ENCODE data around the gene FAM149A.

DNA sequence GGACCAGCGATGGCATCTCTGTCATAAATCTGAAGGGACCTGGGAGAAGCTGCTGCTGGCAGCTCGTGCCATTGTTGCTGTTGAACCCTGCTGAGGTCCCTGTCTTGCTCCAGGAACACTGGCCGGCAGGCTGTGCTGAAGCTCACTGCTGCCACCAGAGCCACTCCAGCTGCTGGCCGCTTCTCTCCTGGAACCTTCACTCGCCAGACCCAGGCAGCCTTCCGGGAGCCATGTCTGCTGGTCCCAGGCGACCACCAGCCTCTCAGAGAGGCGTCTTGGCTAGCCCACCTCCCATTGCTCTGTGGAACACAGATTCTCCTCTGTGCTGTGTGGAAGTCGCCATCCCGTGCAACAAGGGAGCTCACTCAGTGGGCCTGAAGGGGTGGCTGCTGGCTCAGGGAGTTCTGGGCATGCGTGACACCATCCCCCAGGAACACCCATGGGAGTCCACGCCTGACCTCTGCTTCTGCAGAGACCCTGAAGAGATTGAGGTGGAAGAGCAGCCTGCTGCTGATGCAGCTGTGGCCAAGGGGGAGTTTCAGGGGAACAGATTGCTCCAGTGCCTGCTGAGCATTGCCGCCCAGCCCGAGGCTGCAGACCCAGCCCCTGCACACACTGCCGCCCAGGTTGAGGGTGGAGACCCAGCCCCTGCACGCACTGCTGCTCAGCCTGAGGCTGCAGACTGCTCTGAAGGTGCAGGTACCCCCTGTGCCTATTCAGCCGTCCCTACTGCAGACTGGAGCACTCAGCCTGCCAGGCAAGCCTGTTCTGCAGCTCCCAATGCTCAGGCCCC lies 53.7 kb downstream of the FAM149A start:
- TF ChIP-seq EZH2 (IDR thresholded peaks at IDR 0.05) (no peak), SIN3A (IDR thresholded peaks at IDR 0.05; ENCODE audit: low read depth) (no peak), POLR2A (IDR thresholded peaks at IDR 0.05; ENCODE audit: borderline replicate concordance, extremely low read depth, insufficient read depth, insufficient read length) (no peak), RAD21 (IDR thresholded peaks at IDR 0.05; ENCODE audit: low read depth) (no peak), EZH2phosphoT487 (IDR thresholded peaks at IDR 0.05; ENCODE audit: borderline replicate concordance) (no peak), EGR1 (IDR thresholded peaks at IDR 0.05; ENCODE audit: low read depth) (no peak), YY1 (IDR thresholded peaks at IDR 0.05; ENCODE audit: extremely low read depth, insufficient replicate concordance, low read depth, low read length) (no peak), ELF1 (IDR thresholded peaks at IDR 0.05; ENCODE audit: borderline replicate concordance, low read depth) (no peak)
- TF ChIP-seq, protein P1, sequence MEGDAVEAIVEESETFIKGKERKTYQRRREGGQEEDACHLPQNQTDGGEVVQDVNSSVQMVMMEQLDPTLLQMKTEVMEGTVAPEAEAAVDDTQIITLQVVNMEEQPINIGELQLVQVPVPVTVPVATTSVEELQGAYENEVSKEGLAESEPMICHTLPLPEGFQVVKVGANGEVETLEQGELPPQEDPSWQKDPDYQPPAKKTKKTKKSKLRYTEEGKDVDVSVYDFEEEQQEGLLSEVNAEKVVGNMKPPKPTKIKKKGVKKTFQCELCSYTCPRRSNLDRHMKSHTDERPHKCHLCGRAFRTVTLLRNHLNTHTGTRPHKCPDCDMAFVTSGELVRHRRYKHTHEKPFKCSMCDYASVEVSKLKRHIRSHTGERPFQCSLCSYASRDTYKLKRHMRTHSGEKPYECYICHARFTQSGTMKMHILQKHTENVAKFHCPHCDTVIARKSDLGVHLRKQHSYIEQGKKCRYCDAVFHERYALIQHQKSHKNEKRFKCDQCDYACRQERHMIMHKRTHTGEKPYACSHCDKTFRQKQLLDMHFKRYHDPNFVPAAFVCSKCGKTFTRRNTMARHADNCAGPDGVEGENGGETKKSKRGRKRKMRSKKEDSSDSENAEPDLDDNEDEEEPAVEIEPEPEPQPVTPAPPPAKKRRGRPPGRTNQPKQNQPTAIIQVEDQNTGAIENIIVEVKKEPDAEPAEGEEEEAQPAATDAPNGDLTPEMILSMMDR (IDR thresholded peaks at IDR 0.05 in 2 of 3, conservative IDR thresholded peaks at IDR 0.05 in 1 of 3; ENCODE audit: borderline replicate concordance in 1 of 3, insufficient read depth in 1 of 3, low read depth in 2 of 3, low read length in 2 of 3), result no peak
- TF ChIP-seq, protein P2, sequence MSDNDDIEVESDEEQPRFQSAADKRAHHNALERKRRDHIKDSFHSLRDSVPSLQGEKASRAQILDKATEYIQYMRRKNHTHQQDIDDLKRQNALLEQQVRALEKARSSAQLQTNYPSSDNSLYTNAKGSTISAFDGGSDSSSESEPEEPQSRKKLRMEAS (IDR thresholded peaks at IDR 0.05), result no peak
- TF ChIP-seq, protein P3, sequence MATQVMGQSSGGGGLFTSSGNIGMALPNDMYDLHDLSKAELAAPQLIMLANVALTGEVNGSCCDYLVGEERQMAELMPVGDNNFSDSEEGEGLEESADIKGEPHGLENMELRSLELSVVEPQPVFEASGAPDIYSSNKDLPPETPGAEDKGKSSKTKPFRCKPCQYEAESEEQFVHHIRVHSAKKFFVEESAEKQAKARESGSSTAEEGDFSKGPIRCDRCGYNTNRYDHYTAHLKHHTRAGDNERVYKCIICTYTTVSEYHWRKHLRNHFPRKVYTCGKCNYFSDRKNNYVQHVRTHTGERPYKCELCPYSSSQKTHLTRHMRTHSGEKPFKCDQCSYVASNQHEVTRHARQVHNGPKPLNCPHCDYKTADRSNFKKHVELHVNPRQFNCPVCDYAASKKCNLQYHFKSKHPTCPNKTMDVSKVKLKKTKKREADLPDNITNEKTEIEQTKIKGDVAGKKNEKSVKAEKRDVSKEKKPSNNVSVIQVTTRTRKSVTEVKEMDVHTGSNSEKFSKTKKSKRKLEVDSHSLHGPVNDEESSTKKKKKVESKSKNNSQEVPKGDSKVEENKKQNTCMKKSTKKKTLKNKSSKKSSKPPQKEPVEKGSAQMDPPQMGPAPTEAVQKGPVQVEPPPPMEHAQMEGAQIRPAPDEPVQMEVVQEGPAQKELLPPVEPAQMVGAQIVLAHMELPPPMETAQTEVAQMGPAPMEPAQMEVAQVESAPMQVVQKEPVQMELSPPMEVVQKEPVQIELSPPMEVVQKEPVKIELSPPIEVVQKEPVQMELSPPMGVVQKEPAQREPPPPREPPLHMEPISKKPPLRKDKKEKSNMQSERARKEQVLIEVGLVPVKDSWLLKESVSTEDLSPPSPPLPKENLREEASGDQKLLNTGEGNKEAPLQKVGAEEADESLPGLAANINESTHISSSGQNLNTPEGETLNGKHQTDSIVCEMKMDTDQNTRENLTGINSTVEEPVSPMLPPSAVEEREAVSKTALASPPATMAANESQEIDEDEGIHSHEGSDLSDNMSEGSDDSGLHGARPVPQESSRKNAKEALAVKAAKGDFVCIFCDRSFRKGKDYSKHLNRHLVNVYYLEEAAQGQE (IDR thresholded peaks at IDR 0.05; ENCODE audit: low read depth), result no peak

Measured in HCT116 (cell line).